PC-9 (cell line): ENCODE results near the gene POLE4. TPM values are rescaled to one million over a fixed set of nuclear protein-coding genes. Genes with fewer than 3 reads are reported as not detected.

Source experiments
- BruUV-seq: library from RNA; stranded (reverse); fragments of 400-500 nt; replicated peaks from 2 replicates; lab custom pipeline; 2021; lab: Mats Ljungman, UMichigan
- CTCF ChIA-PET: fragments of 300-600 bp; sonication (Branson Sonifier 250); formaldehyde crosslinking; loops from one replicate; lab custom pipeline; 2022; ENCODE audit warnings: antibody characterized with exemption; lab: Charles Lee
- POLR2A ChIA-PET: fragments of 300-600 bp; sonication (Branson Sonifier 250); formaldehyde crosslinking; loops from one replicate; lab custom pipeline; 2022; ENCODE audit warnings: antibody characterized with exemption; ENCODE audit not compliant: unreplicated experiment; lab: Charles Lee
- DNase-seq, 2 experiments: peaks; one replicate each; pipeline versions ENCODE4 v3.0.0 to v3.0.0-alpha.2; 2015 to 2022; ENCODE audit warnings: mixed read lengths in 1 of 2
- H2AFZ ChIP-seq: fragments of 200-600 bp; sonication (generic); 2 replicates; pipeline ENCODE4 v1.8.1; 2017; ENCODE audit warnings: antibody characterized with exemption
- H3F3A ChIP-seq: fragments of 200-600 bp; sonication (generic); 2 replicates; pipeline ENCODE4 v1.8.1; 2017; ENCODE audit warnings: antibody characterized with exemption, mild to moderate bottlenecking, low read depth; ENCODE audit not compliant: insufficient read depth
- H3K27ac ChIP-seq: fragments of 200-600 bp; sonication (generic); 2 replicates; pipeline ENCODE4 v1.6.1; 2016; ENCODE audit warnings: mixed run types
- H3K27me3 ChIP-seq: fragments of 200-600 bp; sonication (generic); 2 replicates; pipeline ENCODE4 v1.6.1; 2016; ENCODE audit warnings: low read depth, mixed run types; ENCODE audit not compliant: insufficient read depth
- H3K36me3 ChIP-seq: fragments of 200-600 bp; sonication (generic); 2 replicates; pipeline ENCODE4 v1.6.1; 2016; ENCODE audit warnings: low read depth, mixed run types
- H3K4me1 ChIP-seq: fragments of 200-600 bp; sonication (generic); replicated peaks from 2 replicates; pipeline ENCODE4 v1.6.1; 2016; ENCODE audit warnings: mixed run types; ENCODE audit not compliant: insufficient read depth
- H3K4me2 ChIP-seq: fragments of 200-600 bp; sonication (generic); 2 replicates; pipeline ENCODE4 v1.6.1; 2017; ENCODE audit warnings: mixed run types
- H3K4me3 ChIP-seq: fragments of 200-600 bp; sonication (generic); 2 replicates; pipeline ENCODE4 v1.6.1; 2016; ENCODE audit warnings: mixed run types
- H3K79me2 ChIP-seq: fragments of 200-600 bp; sonication (generic); 2 replicates; pipeline ENCODE4 v1.6.1; 2017; ENCODE audit warnings: low read depth, mixed run types
- H3K9me2 ChIP-seq: fragments of 200-600 bp; sonication (generic); 2 replicates; pipeline ENCODE4 v1.8.1; 2017; ENCODE audit warnings: mild to moderate bottlenecking; ENCODE audit not compliant: insufficient read depth
- H3K9me3 ChIP-seq: fragments of 200-600 bp; sonication (generic); 2 replicates; pipeline ENCODE4 v1.8.1; 2016; ENCODE audit warnings: low read depth; ENCODE audit not compliant: insufficient read depth
- H4K20me1 ChIP-seq: fragments of 200-600 bp; sonication (generic); 2 replicates; pipeline ENCODE4 v1.8.1; 2017; ENCODE audit not compliant: insufficient read depth
- EZH2 ChIP-seq: fragments of 200-600 bp; sonication (generic); IDR thresholded peaks from 2 replicates; pipeline ENCODE4 v1.8.0; 2017; ENCODE audit warnings: antibody characterized with exemption, low read depth
- intact Hi-C: fragments of 100-400 bp; cut with micrococcal nuclease; formaldehyde crosslinking; loops from one replicate; pipeline ENCODE4 v1.10.0; 2022; ENCODE audit not compliant: unreplicated experiment
- total RNA-seq: library from RNA; stranded (reverse); gene quantifications from 2 replicates; pipeline ENCODE4 v1.2.3, GENCODE V29; 2021
- TF ChIP-seq, protein P1 (sequence below): fragments of 200-600 bp; sonication (generic); conservative IDR thresholded peaks from 2 replicates; pipeline ENCODE4 v1.6.1; 2017; ENCODE audit warnings: mixed run types, antibody characterized with exemption, mild to moderate bottlenecking, moderate library complexity

The POLE4 gene
- total RNA-seq, 1 experiment from 2014 or later = 53.8 TPM

DNA sequence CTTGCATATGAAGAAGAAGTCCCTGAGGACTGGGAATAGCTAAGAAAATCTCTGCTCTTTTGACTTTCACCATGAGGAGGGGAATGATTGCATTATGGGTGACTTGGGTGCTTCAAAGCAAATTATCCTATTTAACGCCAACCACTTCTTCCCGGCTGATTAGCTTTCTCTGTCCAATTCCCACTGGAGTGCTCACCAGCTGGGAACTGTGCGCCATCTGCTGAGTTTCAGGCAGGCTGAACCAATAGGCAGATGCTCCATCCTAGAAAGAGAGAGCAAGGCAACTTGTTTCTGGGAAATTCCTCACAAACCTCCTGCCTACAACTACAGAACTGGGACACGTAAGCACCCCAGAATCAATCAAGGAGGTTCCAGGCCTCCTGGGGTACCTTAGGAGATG is 49.4 kb downstream of the POLE4 start:
- no peak overlapping the region for H3K4me3 ChIP-seq
- POLR2A ChIA-PET = no interaction called here
- CTCF ChIA-PET = interaction anchor here (0.5 kb wide), 1 partner anchor 817 kb away, joined by 4 read pairs; no protein-coding TSS in a partner anchor
- no peak for TF ChIP-seq EZH2
- TF ChIP-seq, protein P1, sequence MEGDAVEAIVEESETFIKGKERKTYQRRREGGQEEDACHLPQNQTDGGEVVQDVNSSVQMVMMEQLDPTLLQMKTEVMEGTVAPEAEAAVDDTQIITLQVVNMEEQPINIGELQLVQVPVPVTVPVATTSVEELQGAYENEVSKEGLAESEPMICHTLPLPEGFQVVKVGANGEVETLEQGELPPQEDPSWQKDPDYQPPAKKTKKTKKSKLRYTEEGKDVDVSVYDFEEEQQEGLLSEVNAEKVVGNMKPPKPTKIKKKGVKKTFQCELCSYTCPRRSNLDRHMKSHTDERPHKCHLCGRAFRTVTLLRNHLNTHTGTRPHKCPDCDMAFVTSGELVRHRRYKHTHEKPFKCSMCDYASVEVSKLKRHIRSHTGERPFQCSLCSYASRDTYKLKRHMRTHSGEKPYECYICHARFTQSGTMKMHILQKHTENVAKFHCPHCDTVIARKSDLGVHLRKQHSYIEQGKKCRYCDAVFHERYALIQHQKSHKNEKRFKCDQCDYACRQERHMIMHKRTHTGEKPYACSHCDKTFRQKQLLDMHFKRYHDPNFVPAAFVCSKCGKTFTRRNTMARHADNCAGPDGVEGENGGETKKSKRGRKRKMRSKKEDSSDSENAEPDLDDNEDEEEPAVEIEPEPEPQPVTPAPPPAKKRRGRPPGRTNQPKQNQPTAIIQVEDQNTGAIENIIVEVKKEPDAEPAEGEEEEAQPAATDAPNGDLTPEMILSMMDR = no peak
- H3K27me3 ChIP-seq = no peaks in the 10 kb centered on the region
- H3K27ac ChIP-seq = no peak overlapping the region
- no peaks in the 10 kb centered on the region for H4K20me1 ChIP-seq
- H3K9me2 ChIP-seq = no peaks in the 10 kb centered on the region
- intact Hi-C loops = no loop called here
- H2AFZ ChIP-seq = no peak overlapping the region
- H3K36me3 ChIP-seq = no peaks in the 10 kb centered on the region
- H3K9me3 ChIP-seq = no peaks in the 10 kb centered on the region
- no TSS peak for BruUV-seq
- H3K4me2 ChIP-seq = no peak overlapping the region
- H3K79me2 ChIP-seq = no peaks in the 10 kb centered on the region
- no peaks in the 10 kb centered on the region for H3F3A ChIP-seq
- DNase-seq = no peak
- H3K4me1 ChIP-seq = no peaks in the 10 kb centered on the region

DNA sequence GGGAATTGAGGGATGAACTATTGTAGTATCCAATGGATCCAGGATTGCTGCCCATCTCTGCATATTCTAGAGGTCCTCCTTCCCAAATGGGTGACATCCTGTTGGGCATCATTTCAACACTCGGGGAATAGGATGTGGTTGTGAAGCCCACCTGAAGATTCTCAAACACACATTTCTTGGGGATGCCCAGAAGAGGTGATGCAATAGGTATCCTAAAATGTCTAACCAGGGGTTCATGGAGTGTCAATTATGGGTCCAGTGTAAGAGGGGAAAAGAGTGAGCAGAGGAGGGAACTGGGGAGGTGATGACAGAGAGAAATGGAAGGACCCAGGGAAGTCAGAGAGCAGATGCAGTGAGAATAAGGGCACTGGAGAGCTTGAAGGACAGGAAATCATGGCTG is 52.1 kb downstream of the POLE4 start:
- no peak for TF ChIP-seq EZH2
- no peaks in the 10 kb centered on the region for H3K27me3 ChIP-seq
- POLR2A ChIA-PET = no interaction called here
- BruUV-seq = no TSS peak
- peak in 1 of 2 experiments; percentile 10 for DNase-seq
- H3F3A ChIP-seq = no peaks in the 10 kb centered on the region
- no peaks in the 10 kb centered on the region for H3K4me1 ChIP-seq
- no peak overlapping the region for H2AFZ ChIP-seq
- H3K36me3 ChIP-seq = no peaks in the 10 kb centered on the region
- CTCF ChIA-PET = no interaction called here
- H3K4me3 ChIP-seq = no peak overlapping the region
- H4K20me1 ChIP-seq = no peaks in the 10 kb centered on the region
- H3K4me2 ChIP-seq = no peak overlapping the region
- no peak overlapping the region for H3K27ac ChIP-seq
- no peaks in the 10 kb centered on the region for H3K79me2 ChIP-seq
- H3K9me3 ChIP-seq = no peaks in the 10 kb centered on the region
- intact Hi-C loops = no loop called here
- no peaks in the 10 kb centered on the region for H3K9me2 ChIP-seq

DNA sequence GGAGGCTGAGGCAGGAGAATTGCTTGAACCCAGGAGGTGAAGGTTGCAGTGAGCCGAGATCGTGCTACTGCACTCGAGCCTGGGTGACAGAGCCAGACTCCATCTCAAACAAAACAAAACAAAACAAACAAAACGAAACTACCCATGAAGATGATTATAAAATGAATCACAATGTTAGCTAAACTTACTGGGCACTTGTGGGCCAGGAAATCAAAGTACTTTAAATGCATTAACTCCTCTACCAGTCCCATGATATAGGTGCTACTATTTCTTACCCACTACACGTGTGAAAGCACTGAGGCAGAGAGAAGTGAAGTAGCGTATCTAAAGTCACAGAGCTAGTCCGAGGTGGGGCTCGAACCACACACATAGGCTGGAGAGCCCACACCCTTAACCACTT is 53.6 kb downstream of the POLE4 start:
- no TSS peak for BruUV-seq
- DNase-seq = no peak
- no peak overlapping the region for H3K27ac ChIP-seq

More for the DNA sequence above, 53.6 kb downstream of the POLE4 start:
- Histone ChIP-seq H3K4me1 (no peaks in the 10 kb centered on the region), H3K4me3 (no peak overlapping the region), H3K79me2 (no peaks in the 10 kb centered on the region), H3K36me3 (no peaks in the 10 kb centered on the region), H3K27me3 (no peaks in the 10 kb centered on the region), H3K4me2 (no peak overlapping the region), H3K9me2 (no peaks in the 10 kb centered on the region), H4K20me1 (no peaks in the 10 kb centered on the region), H3K9me3 (peaks cover 3% of the 10 kb centered on the region; the same call in 1 of the 2 replicates), H2AFZ (no peak overlapping the region), H3F3A (no peaks in the 10 kb centered on the region)
- CTCF ChIA-PET = no interaction called here
- POLR2A ChIA-PET = interaction anchor here (0.5 kb wide), 1 partner anchor 1886 kb away, joined by 4 read pairs; no protein-coding TSS in a partner anchor
- TF ChIP-seq, protein P1 = no peak
- no peak for TF ChIP-seq EZH2
- intact Hi-C loops = no loop called here
